ENCODE data around the gene FANCM.

FANCM gene

DNA sequence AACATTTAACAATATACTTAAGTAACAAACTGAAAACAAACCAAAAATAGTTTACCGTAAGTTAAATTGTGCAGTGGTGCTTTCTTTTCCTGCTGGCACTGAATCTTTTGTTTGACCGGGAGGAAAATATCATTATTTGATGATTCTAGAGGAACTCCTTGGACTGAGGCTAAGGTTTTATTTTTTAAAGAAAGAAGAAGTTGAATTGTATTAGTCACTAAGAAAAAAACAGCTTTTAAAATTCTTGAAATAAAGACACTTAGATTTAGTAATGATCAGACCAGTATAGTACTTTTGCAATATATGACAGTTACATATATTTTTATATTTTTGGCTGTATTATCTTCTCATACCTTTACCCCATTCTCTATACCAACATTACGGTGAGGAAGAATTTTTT lies 107.0 kb downstream of the FANCM start:
- DNase-seq (ENCODE audit: low read depth in 2 of 2) = no peak

DNA sequence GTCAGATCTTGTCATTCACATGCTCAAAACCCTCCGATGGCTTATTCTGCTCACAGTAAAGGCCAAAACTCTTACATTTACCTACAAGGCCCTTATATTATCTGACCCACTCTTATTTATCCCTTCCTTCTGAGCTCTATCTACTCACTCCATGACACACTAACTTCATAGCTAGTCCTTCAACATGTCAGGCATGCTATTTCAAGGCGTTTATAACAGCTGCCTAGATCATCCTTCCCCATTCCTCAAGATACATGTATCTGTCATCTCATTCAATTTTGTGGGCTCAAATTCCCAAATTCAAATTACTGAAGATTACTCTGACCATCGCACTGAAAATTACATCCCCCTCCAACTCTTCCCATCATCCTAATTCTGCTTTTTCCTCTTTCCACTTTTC lies 110.4 kb downstream of the FANCM start:
- no peak for DNase-seq (ENCODE audit: low read depth in 2 of 2)

- no peak for DNase-seq (ENCODE audit: low read depth in 2 of 2)
Observed at GRCh38 chr14:45246691-45247090, 111.0 kb downstream of the FANCM start.

GRCh38 chr14:45247427-45247826 lies 111.7 kb downstream of the FANCM start:
- no peak for DNase-seq (ENCODE audit: low read depth in 2 of 2)

GRCh38 chr14:45249856-45250575 lies 114.3 kb downstream of the FANCM start:
- DNase-seq (ENCODE audit: low read depth in 2 of 2) = no peak

Data from stimulated activated CD4-positive, alpha-beta T cell treated with anti-CD3 and anti-CD28 coated beads, Interleukin-4, amount 100 ng/mL, for 48 hours (primary cell).